Mesodermal cell (in vitro differentiated cells): ENCODE results near the gene TMC2.
A peak's percentile ranks its signal among the peaks of the same experiment; 100 is the strongest.

ENCODE experiments used
- H3K27ac ChIP-seq: 2 replicates; pipeline ENCODE4 v1.7.0; 2013; ENCODE audit warnings: mild to moderate bottlenecking, low read depth, low read length, moderate library complexity; ENCODE audit not compliant: severe bottlenecking
- H3K36me3 ChIP-seq: 2 replicates; pipeline ENCODE4 v1.7.1; 2013; ENCODE audit warnings: mild to moderate bottlenecking, low read length, moderate library complexity; ENCODE audit not compliant: control insufficient read depth, insufficient read depth
- H3K4me1 ChIP-seq: one replicate; pipeline ENCODE4 v1.7.1; 2013; ENCODE audit warnings: mild to moderate bottlenecking, low read length; ENCODE audit not compliant: insufficient read depth, control insufficient read depth, poor library complexity, severe bottlenecking
- H3K4me3 ChIP-seq: 2 replicates; pipeline ENCODE4 v1.7.0; 2013; ENCODE audit warnings: low read length, control low read depth, mild to moderate bottlenecking; ENCODE audit not compliant: insufficient read depth, poor library complexity, severe bottlenecking; ENCODE audit errors: extremely low read depth
- H3K9me3 ChIP-seq: 2 replicates; pipeline ENCODE4 v1.7.1; 2013; ENCODE audit warnings: mild to moderate bottlenecking, low read length, moderate library complexity; ENCODE audit not compliant: control insufficient read depth
- WGBS, 2 experiments: methylation state at CpG; one replicate each; pipeline ENCODE4 v1.1.5; 2013; ENCODE audit warnings: missing lambda C conversion rate in 2 of 2; ENCODE audit not compliant: insufficient coverage in 2 of 2; 5-methylcytosine and 5-hydroxymethylcytosine counted together

The TMC2 gene

GRCh38 chr20:2631228-2631627 lies 94.9 kb downstream of the TMC2 start:
- Histone ChIP-seq H3K4me3 (no peak overlapping the region), H3K27ac (no peak overlapping the region), H3K9me3 (peaks cover 15% of the 10 kb centered on the region), H3K4me1 (no peaks in the 10 kb centered on the region), H3K36me3 (no peaks in the 10 kb centered on the region)
- WGBS, 2 experiments, result 20% methylated on average over 1 of the region's 1 CpG; no CpG with 5 or more reads in 1 of the 2 experiments

GRCh38 chr20:2633381-2633780 lies 97.0 kb downstream of the TMC2 start:
- Histone ChIP-seq H3K9me3 (no peaks in the 10 kb centered on the region), H3K27ac (no peak overlapping the region), H3K4me3 (no peak overlapping the region), H3K36me3 (no peaks in the 10 kb centered on the region), H3K4me1 (no peaks in the 10 kb centered on the region)
- 40% methylated on average over 1 of the region's 1 CpG; no CpG with 5 or more reads in 1 of the 2 experiments for WGBS, 2 experiments

DNA sequence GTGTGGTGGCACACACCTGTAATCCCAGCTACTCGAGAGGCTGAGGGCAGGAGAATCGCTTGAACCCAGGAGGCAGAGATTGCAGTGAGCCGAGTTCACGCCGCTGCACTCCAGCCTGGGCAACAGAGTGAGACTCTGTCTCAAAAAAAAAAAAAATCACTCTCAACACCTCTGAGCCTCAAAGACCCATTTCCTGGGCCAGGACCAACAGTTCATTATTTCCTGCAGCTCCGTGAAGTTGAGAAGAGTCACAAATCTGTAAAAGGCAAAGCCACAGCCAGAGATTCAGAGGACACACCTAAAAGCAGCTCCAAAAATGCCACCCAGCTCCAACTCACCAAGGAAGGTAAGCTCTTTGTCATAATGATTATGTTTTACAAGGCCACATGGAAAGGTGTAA lies 100.9 kb downstream of the TMC2 start:
- Histone ChIP-seq H3K9me3 (no peaks in the 10 kb centered on the region), H3K4me3 (no peak overlapping the region), H3K36me3 (no peaks in the 10 kb centered on the region), H3K4me1 (no peaks in the 10 kb centered on the region), H3K27ac (no peak overlapping the region)
- 85 to 90% methylated on average over 4 to 5 of the region's 6 CpGs for WGBS, 2 experiments

DNA sequence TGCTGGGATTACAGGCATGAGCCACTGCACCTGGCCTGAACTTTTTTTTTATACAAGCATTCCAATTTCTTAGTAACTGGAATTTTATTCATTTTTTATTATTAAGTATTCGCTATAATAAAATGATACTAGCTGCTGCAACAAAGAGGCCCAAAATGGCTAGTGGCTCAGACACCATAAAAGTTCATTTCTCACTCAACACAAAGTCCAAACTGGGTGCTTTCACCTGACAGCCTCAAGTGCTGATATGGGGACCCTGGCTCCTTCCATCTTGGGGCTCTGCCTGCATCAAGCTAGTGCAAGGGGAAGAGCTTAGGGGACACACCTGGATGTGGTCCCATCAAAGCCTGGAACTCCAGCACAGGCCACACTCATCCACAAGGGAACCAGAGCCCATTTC lies 103.9 kb downstream of the TMC2 start:
- no peaks in the 10 kb centered on the region for H3K36me3 ChIP-seq
- no CpG with 5 or more reads among the region's 1 CpG for WGBS, 2 experiments
- no peak overlapping the region for H3K27ac ChIP-seq
- H3K4me3 ChIP-seq, result no peak overlapping the region
- no peaks in the 10 kb centered on the region for H3K9me3 ChIP-seq
- H3K4me1 ChIP-seq, result no peaks in the 10 kb centered on the region

DNA sequence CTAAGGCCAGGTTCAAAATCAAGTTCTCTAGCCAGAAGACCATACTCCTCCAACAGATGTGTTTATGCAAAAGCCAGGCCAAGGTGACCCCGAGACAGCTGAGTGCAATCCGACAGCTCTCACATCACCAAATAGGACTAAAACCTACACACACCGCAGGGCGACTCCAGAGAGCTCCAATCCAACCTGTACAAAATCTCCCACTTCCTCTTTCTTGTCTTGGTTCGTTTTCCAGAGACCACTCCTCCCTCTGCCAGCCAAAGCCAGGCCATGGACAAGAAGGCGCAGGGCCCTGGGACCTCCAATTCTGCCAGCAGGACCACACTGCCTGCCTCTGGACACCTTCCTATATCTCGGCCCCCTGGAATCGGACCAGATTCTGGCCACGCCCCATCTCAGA lies 104.5 kb downstream of the TMC2 start:
- Histone ChIP-seq H3K9me3 (no peaks in the 10 kb centered on the region), H3K4me1 (no peaks in the 10 kb centered on the region), H3K27ac (no peak overlapping the region), H3K4me3 (no peak overlapping the region), H3K36me3 (no peaks in the 10 kb centered on the region)
- WGBS, 2 experiments, result 83 to 98% methylated on average over 9 of the region's 9 CpGs

GRCh38 chr20:2643708-2644107 lies 107.3 kb downstream of the TMC2 start:
- no peak overlapping the region for H3K27ac ChIP-seq
- H3K4me3 ChIP-seq, result no peak overlapping the region
- H3K4me1 ChIP-seq, result no peaks in the 10 kb centered on the region
- WGBS, 2 experiments, result 100% methylated on average over 1 of the region's 1 CpG; no CpG with 5 or more reads in 1 of the 2 experiments
- no peaks in the 10 kb centered on the region for H3K36me3 ChIP-seq
- H3K9me3 ChIP-seq, result no peaks in the 10 kb centered on the region

GRCh38 chr20:2651772-2652723 lies 115.7 kb downstream of the TMC2 start, which contains the start of gene NOP56:
Gene NOP56, plus strand, starts transcription at chr20:2652632. Its CDS starts 29 bp downstream, at chr20:2652661.
- WGBS, 2 experiments, result 0 to 1% methylated on average over 62 to 72 of the region's 101 CpGs

DNA sequence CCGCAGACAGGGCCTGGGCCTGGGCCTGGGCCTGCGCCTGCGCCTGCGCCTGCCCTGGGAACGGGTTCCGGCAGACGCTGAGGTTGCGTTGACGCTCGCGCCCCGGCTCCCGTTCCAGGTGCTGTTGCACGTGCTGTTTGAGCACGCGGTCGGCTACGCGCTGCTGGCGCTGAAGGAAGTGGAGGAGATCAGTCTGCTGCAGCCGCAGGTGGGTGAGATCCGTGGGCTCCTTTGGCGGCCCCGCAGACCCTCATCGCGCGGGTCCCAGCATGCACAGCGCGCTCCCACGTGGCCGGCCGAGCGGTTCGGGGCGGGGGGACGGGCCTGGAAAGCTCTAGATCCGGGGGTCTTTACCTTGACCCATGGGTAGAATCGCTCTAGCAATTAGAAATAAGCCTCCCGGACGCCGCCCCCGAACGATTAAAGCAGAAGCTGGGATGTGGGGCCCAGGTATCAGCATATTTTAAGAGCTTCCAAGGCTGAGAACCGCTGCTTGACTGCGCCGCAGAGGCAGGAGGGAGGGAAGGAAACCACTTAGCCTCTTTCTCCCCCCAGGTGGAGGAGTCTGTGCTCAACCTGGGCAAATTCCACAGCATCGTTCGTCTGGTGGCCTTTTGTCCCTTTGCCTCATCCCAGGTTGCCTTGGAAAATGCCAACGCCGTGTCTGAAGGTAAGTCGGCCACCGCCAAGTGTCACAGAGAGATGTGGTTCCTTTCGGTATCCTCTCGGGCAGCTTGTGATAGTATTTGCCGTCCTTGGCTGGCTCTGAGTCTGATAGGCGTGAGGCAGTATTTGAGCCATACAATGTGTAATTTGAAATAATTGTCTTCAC lies 116.6 kb downstream of the TMC2 start:
- no peaks in the 10 kb centered on the region for H3K9me3 ChIP-seq
- WGBS, 2 experiments, result 0 to 1% methylated on average over 46 to 52 of the region's 56 CpGs
- peaks cover 48% of the 10 kb centered on the region for H3K36me3 ChIP-seq
- H3K27ac ChIP-seq, result peak overlapping the region; percentile 39
- peak overlapping the region; percentile 69 for H3K4me3 ChIP-seq
- peaks cover 12% of the 10 kb centered on the region for H3K4me1 ChIP-seq

More at GRCh38 chr20:2651772-2652723, 115.7 kb downstream of the TMC2 start, which contains the start of gene NOP56:
- H3K36me3 ChIP-seq, result peaks cover 39% of the 10 kb centered on the region
- peak within 1 kb of the TSS; percentile 69 for H3K4me3 ChIP-seq
- H3K9me3 ChIP-seq, result no peaks in the 10 kb centered on the region
- H3K27ac ChIP-seq, result peak within 1 kb of the TSS; percentile 89
- peaks cover 12% of the 10 kb centered on the region for H3K4me1 ChIP-seq

DNA sequence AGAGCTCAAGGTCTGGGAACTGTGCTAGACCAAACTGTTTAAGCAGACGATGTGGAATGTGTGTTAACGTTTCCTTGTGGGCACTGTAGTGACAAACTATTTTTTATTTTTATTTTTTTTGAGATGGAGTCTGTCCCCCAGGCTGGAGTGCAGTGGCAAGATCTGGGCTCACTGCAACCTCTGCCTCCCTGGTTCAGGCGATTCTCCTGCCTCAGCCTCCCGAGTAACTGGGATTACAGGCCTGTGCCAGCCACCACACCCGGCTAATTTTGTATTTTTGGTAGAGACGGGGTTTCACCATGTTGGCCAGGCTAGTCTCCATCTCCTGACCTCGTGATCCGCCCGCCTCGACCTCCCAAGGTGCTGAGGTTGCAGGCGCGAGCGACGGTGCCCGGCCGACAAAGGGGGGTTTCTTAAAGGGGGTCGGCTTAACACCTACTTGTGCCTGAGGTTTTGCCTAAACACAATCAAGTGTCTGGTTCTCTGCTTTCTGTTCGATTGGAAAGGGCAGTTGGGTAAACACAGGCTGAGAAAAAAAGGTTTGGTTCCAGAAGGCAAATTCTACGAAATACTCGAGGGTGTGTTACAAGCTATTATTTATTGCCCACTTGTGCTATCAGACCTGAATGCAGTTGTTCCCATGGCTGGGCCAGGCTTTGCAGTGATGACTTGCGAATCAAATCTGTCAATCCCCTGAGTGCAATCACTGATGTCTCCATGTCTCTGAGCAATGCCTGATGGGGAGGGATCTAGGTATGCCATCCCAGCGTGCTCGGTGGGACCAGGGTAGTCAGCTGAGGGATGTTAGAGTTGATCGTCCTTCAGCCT lies 117.4 kb downstream of the TMC2 start:
- Histone ChIP-seq H3K9me3 (no peaks in the 10 kb centered on the region), H3K27ac (peak overlapping the region; percentile 29), H3K4me1 (peaks cover 12% of the 10 kb centered on the region), H3K4me3 (peak overlapping the region; percentile 69), H3K36me3 (peaks cover 57% of the 10 kb centered on the region)
- 35 to 41% methylated on average over 17 to 22 of the region's 24 CpGs for WGBS, 2 experiments

GRCh38 chr20:2654384-2654822 lies 118.0 kb downstream of the TMC2 start:
- no peaks in the 10 kb centered on the region for H3K9me3 ChIP-seq
- peaks cover 12% of the 10 kb centered on the region for H3K4me1 ChIP-seq
- no peak overlapping the region for H3K27ac ChIP-seq
- H3K4me3 ChIP-seq, result peak overlapping the region; percentile 69
- peaks cover 63% of the 10 kb centered on the region for H3K36me3 ChIP-seq
- WGBS, 2 experiments, result 92 to 99% methylated on average over 8 to 9 of the region's 9 CpGs
